PFSK-1 (cell line): ENCODE results near the gene MFSD2A.

Experiments
- REST ChIP-seq, 2 experiments: IDR thresholded peaks; 2 replicates each; pipeline versions ENCODE4 v1.6.1 to v1.8.0; 2011 to 2012; ENCODE audit warnings: low read depth in 2 of 2, low read length in 2 of 2, control low read depth in 1 of 2, inconsistent platforms in 1 of 2, mild to moderate bottlenecking in 1 of 2, moderate library complexity in 1 of 2; ENCODE audit not compliant: insufficient read depth in 1 of 2
- SIN3A ChIP-seq: IDR thresholded peaks from 2 replicates; pipeline ENCODE4 v1.6.1; 2012; ENCODE audit warnings: mild to moderate bottlenecking, low read length, moderate library complexity, borderline replicate concordance; ENCODE audit not compliant: insufficient read depth

DNA sequence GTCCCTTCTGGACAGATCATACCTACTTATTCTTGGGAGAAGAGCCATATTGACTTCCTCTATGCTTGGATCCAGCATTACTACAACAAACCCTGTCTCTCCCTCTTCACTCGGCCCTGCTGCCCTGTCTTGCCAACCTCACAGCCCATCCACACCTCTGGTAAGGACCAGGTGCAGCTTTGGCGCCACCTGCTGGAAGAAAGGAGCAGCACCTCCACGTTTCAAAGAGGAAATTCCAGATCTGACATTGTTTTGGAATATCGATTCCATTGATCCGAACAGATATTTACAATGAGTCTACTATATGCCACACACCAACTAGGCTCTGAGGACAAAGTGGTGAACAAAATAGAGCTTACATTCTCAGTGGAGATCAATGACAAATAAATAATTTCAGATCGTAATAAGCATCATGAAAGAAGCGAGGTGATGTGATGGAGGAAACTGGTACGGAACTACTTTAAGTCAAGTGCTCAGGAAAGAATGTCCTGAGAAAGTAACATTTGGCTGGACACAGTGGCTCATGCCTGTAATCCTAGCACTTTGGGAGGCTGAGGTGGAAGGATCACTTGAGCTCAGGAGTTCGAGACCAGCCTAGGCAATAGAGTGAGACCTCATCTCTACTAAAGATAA lies 18.7 kb downstream of the MFSD2A start:
- no peak for TF ChIP-seq REST (IDR thresholded peaks at IDR 0.05; ENCODE audit: insufficient read depth in 1 of 2, low read depth in 2 of 2, low read length in 2 of 2)
- TF ChIP-seq SIN3A = no peak
